ENCODE measurements around the gene KNDC1. TPM values are rescaled to one million over a fixed set of nuclear protein-coding genes. Genes with fewer than 3 reads are reported as not detected.

KNDC1 gene
- total RNA-seq, 1 donor from 2014 or later = 0.06 TPM

DNA sequence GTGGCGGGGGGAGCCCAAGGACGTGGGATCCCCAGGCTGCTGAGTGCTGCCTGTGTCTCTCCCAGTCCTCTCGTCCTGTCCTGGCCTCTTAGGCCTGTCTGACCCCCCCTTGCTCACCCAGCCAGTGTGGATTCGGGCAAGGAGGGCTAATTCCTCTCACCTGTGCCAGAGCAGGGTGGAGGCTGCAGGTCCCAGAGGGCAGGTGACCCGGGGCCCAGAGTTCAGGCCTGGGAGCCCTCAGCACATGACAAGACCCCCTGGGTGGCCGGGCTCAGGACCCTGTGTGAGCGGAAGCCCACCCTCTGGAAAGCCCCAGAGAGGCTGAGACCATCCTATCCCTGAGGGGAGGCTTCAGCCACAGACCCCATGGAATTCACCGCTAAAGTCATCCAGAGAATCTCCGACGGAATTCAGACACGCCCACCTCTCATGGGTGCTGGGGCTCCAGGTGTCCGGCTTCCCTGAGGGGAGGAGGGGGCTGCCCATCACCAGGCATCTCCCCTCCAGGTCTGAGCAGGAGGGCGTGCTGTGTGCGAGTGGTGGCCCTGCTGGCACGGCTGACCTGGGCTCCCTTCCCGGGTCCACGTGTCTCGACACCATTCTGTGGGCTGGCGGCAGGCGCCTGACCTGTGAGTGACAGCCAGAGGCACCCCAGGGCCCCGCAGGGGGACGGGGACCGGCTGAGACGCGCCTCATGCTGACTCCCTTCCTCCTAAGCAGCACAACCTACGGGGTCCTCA is 5.0 kb downstream of the KNDC1 start:
- no peak overlapping the region for H3K4me3 ChIP-seq (ENCODE audit: low read depth, low read length)
- TF ChIP-seq, protein P1, sequence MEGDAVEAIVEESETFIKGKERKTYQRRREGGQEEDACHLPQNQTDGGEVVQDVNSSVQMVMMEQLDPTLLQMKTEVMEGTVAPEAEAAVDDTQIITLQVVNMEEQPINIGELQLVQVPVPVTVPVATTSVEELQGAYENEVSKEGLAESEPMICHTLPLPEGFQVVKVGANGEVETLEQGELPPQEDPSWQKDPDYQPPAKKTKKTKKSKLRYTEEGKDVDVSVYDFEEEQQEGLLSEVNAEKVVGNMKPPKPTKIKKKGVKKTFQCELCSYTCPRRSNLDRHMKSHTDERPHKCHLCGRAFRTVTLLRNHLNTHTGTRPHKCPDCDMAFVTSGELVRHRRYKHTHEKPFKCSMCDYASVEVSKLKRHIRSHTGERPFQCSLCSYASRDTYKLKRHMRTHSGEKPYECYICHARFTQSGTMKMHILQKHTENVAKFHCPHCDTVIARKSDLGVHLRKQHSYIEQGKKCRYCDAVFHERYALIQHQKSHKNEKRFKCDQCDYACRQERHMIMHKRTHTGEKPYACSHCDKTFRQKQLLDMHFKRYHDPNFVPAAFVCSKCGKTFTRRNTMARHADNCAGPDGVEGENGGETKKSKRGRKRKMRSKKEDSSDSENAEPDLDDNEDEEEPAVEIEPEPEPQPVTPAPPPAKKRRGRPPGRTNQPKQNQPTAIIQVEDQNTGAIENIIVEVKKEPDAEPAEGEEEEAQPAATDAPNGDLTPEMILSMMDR (conservative IDR thresholded peaks at IDR 0.05; ENCODE audit: low read depth, low read length) = no peak
- DNase-seq (ENCODE audit: low read depth) = no peak

GRCh38 chr10:133165556-133166503 is 5.8 kb downstream of the KNDC1 start:
- no peak for DNase-seq (ENCODE audit: low read depth)
- H3K4me3 ChIP-seq (ENCODE audit: low read depth, low read length) = no peak overlapping the region
- TF ChIP-seq, protein P1 (conservative IDR thresholded peaks at IDR 0.05; ENCODE audit: low read depth, low read length) = no peak

DNA sequence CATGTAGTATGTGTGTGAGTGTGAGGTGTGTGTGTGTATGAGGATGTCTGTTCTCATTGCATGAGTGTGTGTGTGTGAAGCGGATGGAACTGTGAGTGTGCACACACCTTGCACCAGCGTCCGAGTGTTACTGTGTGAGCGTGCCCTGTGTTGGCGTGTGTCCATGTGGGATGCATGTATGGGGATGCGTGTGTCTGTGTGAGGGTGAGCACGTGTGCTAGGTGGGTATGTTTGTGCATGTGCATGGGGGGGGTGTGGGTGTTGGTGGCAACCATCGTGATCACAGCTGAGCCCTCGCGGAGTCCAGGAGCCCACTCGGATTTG is 6.4 kb downstream of the KNDC1 start:
- TF ChIP-seq, protein P1 (conservative IDR thresholded peaks at IDR 0.05; ENCODE audit: low read depth, low read length) = no peak
- DNase-seq (ENCODE audit: low read depth) = no peak
- no peak overlapping the region for H3K4me3 ChIP-seq (ENCODE audit: low read depth, low read length)

- TF ChIP-seq, protein P1 (conservative IDR thresholded peaks at IDR 0.05; ENCODE audit: low read depth, low read length) = no peak
- no peak for DNase-seq (ENCODE audit: low read depth)
- H3K4me3 ChIP-seq (ENCODE audit: low read depth, low read length) = no peak overlapping the region
Observed at GRCh38 chr10:133166828-133167692, 7.0 kb downstream of the KNDC1 start.

DNA sequence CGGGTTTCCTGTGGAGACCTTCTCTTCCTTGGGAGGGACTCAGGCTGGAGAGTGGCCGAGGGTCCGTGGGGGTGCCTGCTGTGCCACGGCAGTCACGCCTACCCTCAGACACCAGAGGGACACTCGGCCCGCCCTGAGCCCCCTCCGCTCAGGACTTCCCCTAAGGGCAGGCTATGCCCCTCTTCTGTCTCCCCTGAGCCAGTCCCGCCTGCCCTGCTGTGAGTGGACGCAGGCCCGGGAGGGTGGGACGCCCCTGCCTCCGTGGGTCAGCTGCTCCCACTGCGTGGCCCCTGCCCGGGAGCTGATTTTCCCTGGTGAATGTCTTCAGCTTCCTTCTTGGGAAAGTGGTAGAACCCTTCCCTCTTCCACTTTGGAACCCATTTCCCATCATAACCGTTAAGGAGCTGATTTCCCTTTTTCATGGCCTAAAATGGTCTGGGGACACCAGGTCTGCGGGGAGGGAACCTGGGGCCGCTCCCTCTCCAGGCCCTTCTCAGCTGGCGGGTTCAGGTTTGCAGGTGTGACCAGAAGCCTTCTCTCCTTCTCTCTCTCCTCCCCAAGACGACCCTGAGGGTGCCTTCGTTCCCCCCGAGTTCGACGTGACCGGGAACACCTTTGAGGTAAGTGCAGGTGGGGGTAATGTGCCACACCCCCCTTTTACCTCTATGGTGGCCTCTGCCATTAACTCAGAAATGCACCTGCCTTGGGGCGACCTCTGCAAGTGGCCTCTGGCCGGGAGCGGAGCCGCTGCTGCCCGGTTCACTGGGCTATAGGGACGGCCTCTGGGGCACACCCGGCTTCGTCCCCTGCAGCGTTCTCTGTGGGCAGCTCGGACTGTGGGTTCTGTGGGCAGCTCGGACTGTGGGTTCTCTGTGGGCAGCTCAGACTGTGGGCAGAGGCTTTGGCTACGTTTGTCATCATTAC is 7.9 kb downstream of the KNDC1 start:
- H3K4me3 ChIP-seq (ENCODE audit: low read depth, low read length) = no peak overlapping the region
- TF ChIP-seq, protein P1 (conservative IDR thresholded peaks at IDR 0.05; ENCODE audit: low read depth, low read length) = no peak
- DNase-seq (ENCODE audit: low read depth) = no peak

- no peak overlapping the region for H3K4me3 ChIP-seq (ENCODE audit: low read depth, low read length)
- TF ChIP-seq, protein P1 (conservative IDR thresholded peaks at IDR 0.05; ENCODE audit: low read depth, low read length) = no peak
- no peak for DNase-seq (ENCODE audit: low read depth)
Observed at GRCh38 chr10:133168617-133169031, 8.6 kb downstream of the KNDC1 start.

Measured in epithelial cell of proximal tubule (primary cell).